Left hindlimb (tissue), 1 donor: Measurements from ENCODE around the gene HASPIN.

ENCODE experiments used
- DNase-seq: peaks from one replicate; pipeline ENCODE4 v3.0.0-alpha.2; 2018

HASPIN gene

DNA sequence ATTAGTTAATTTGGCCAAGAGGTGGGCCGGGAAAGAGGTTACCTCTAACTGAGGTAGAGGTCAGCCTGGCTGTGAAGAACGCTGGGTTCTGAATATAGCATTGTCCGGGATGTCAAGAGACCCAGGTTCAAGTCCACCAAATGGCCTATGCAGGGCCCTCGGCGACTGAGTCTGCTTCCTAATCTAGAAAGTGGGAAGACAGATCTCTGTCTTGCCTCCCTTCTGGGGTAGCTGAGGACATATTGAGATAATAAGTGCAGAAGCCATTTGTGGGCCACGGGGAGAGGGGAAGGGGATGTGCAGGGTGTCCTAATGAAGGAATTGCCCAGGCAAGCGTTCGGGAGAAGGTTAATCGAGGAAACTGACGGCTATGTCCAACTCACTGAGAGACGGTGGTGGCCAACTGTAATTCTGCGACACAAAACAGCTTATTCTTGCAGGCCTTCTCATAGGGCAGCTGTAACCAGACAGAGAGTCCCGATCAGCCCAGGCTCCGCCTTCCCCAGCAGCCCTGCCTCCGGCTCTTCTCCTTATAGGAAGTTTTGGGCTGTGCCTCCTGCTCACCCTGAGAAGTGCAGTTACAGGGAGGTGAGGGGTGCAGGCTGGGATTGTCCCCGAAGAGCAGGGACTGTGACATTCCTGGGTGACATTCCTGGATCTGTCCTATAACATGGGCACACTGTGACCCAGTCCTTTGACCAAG, 15.9 kb downstream of the HASPIN start:
- no peak for DNase-seq

DNA sequence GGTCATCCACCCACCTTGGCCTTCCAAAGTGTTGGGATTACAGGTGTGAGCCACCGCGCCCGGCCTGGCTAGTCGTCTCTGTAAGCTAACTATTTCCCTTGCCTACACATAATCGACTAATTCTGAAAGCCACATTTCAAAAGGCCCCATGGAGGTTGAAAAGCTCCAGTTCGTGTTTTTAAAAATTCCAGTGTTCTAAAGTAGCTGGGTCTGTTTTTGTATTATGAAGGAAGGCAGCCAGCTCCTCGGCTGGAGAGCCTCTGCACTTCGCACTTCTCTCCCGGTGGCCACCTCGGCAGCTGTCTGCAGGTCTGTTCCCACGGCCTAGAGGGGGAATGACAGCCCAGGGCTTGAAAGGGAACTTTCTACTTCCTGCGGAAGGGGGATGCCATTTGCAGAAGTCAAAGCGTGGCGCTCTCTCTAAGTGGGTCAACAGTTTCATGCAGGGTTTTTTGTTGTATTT, 16.9 kb downstream of the HASPIN start:
- no peak for DNase-seq

DNA sequence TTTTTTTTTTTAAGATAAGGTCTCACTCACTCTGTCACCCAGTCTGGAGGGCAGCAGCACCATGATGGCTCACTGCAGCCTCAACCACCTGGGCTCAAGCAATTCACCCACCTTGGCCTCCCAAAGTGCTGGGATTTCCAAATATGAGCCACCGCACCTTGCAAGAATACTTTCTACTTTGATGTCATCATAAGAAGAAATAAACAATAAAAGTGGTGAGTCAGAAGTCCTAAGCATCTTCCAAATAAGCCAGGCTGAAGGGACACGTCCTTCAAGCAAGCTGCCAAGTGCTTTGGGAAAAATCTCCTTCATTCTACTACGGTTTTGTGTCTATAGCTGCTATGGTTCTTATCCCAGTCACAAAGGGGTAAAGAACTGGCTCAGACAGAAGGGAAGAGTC, 20.3 kb downstream of the HASPIN start:
- no peak for DNase-seq

DNA sequence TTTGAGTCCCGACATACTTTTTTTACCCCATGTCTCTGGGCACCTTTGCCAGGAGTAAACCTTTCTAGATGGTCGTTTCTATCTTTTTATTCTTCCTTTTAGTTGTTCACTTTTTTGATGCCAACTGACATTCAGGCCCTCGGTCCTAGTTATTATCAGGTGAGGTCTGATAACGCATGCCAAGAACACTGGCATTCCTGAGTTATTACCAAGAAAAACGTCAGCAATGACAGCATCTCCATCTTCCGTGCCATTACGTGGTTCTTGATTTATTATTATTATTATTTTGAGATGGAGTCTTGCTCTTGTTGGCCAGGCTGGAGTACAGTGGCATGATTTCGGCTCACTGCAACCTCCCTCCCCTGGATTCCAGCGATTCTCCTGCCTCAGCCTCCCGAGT, 21.4 kb downstream of the HASPIN start:
- DNase-seq, result no peak

DNA sequence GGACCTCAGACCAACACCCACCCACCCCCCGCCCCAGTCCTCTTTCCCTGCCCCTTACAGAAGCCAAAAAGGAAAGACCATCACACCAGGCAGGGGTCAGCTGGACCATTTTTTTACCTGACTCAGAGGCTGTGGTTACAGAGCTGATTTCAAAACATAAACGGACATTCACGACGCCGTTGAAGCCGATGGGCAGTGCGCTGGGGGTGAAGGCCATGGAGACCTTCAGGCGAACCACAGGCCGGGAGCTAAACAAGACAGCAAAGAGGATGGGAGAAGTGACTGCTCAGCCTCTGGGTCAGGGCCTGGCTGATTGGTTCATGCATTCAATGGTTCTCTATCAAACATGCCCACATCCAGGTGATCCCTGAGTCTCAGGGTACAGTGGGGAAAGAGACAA, 24.1 kb downstream of the HASPIN start:
- DNase-seq, result no peak

DNA sequence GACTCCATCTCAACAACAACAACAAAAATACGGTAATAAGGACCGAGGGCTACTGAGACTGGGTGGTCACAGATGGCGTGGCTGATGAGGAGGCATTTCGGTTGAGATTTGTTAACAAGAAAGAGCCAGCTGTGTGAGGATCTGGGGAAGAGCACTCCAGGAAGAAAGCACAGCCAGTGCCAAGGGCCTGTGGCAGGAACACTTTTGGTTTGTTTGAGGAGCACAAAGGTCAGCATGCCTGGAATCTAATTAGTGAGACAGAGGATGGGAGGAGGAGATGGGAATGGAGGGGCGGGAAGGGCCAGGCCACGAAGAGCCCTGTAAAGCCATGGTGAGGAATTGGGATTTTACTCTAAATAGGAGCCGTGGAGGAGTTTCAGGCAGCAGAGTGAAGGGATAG, 24.9 kb downstream of the HASPIN start:
- DNase-seq, result no peak

DNA sequence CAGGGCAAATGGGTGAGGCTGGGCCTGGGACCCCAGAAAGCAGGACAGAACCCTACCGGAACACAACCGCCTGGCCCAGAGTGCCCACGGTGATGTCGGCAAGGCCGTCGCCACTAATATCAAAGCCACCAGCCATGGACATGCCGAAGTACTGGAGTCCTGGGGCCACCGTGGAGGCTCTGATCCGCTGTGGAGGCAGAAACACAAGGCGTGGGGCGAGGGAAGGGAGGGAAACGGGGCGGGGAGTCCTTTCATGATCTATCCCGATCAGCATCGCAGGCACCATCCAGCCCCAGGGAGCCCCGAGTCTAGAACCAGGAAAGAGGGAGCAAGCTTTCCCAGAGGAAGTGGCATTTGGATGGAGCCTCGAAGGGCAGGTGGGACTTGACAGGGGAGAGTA, 26.6 kb downstream of the HASPIN start:
- no peak for DNase-seq

DNA sequence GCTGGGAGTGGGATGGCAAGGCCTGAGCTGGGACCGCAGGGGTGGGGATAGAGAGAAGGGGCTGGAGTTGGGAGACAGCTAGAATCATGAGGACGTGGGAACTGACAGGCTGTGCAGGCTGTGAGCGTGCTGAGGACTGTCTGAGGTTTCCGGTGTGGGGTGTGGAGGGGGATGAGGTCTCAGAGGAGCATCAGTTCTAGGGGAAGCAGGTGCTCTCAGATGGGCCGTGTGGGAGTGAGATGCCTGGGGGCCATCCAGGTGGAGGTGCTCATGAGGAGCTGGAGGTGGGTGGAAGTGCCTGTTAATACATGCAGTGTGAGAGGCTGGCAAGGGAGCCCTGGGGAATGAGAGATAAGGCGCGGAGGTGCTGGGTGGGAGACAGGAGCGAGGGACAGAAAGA, 27.2 kb downstream of the HASPIN start:
- DNase-seq, result no peak

DNA sequence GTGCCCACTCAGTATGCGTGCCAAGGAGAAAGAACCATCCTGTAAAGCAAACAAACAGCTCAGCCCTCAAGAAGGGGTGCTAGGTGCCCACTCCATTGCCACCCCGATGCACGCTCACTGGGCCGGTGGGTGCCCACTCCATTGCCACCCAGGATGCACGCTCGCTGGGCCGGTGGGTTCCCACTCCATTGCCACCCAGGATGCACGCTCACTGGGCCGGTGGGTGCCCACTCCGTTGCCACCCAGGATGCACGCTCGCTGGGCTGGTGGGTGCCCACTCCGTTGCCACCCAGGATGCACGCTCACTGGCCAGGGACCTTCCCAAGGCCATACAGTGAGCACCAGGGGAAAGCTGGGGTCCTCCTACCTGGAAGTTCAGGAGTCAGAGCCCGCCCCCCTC, 28.1 kb downstream of the HASPIN start:
- DNase-seq, result no peak

DNA sequence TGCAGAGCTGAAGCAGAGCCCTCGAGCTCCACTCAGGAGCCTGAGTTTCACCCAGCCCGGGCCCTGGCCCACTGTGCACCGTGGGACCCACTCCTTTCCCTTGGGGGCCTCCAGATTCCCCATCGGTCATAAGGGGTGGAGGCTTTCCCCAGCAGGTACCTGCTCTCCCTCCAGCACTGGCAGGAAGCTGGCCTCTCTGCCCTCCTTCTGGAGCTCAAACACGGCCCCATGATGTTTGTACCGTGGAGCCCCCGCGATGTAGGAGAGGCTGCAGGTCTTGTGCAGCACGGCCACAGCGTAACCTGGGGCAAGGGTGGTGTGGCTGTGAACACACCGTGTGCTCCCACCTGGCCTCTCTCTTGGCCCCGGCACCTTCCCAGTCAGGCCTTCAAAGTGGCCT, 29.9 kb downstream of the HASPIN start:
- no peak for DNase-seq

DNA sequence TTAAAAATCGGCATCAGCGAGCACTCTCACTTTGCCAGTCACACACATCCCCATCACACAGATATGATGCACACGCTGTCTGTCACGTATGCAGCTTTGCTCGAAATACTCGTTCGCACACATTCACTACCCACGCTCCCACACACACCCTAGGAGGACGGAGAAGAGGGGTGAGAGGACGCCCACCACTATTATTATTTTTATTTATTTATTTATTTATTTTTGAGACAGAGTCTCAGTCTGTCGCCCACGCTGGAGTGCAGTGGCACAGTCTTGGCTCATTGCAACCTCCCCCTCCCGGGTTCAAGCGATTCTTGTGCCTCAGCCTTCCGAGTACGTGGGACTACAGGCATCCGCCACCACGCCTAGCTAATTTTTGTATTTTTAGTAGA, 30.4 kb downstream of the HASPIN start:
- no peak for DNase-seq

DNA sequence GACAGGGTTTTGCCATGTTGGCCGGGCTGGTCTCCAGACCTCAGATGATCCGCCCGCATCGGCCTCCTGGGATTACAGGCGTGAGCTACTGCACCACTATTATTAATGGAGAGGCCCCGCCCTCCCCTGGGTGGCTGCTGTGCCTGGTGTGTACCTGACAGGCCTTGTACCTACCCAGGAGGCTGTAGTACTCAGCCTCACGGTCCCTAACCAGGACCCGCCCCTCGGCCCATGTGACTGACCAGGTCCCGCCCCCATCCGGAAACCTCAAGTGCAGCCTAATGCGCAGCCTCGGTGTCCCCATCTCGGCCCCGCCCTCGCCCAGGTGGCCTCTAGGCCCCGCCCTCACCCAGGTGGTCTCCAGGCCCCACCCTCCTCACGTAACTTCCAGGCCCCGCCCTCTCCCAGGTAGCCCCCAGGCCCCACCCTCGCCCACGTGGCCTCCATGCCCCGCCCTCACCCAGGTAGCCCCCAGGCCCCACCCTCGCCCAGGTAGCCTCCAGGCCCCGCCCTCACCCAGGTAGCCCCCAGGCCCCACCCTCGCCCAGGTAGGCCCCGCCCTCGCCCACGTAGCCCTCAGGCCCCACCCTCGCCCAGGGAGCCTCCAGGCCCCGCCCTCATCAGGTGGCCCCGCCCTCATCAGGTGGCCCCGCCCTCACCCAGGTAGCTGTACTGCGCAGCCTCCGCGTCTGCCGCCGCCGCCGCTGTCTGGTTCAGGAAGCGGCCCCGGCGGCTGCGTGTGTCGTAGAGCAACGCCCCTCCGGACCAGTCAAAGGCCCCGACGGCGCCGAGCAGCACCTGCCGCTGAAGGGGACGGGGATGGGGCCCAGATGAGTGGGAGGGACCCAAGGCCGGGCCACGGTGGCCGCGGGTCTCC, 31.0 kb downstream of the HASPIN start:
- DNase-seq, result no peak

DNA sequence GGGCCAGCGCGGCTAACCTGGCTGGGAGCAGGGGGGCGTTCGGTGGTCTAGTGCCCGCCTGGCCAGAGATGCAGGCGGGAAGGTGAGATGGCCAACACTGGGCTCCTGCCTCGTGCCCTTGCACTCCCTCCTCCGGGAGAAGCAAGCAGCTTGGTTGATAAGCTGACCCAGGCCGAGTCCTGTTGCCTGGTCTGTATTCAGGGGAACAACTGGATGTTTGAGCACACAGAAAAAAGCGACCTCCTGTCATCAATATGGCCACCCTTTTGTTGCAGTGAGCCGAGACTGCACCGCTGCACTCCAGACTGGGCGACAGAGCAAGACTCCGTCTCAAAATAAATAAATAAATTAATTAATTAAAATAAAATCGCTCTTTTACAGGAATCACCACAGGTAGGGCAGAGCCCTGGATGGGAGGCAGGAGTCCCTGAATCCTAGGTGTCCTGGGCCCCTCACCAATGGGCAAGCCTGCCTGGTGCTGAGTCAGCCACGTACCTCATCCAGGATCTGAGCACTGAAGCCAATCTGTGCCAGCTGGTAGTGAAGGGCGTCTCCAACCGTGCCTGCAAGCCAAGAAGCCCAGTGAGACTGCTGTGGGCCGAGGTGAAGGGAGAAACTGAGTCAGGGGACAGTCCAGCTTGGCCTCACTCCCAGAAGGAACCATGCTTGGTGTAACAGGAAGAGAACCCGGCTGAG, 31.8 kb downstream of the HASPIN start:
- DNase-seq, result no peak

DNA sequence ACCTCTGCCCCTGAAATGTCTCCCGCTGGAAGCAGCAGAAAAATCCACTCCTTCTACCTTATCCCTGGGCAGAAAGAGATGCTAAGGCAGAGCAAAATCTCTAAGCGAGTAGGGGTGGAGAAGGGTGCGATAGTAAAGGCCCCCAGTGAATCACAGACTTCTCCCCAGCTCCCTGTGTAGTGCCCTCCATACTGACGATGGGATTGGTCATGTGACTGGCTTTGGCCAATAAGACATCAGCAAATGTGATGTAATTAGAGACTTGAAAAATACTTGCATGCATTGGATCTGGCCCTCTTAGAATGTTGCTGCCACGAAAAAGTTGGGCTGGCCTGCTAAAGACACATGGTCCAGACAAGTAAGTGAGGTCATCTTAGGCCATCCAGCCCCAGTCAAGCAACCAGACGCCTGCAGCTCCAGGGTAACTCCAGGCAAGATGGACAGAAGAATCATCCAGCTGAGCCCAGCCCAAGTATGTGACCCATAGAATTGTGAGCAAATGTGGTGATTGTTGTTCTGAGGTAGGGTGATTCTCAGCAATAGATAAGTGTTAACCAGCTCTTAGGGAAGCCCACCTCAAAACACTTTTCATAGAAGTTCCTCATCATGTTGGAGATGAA, 36.0 kb downstream of the HASPIN start:
- DNase-seq, result no peak

DNA sequence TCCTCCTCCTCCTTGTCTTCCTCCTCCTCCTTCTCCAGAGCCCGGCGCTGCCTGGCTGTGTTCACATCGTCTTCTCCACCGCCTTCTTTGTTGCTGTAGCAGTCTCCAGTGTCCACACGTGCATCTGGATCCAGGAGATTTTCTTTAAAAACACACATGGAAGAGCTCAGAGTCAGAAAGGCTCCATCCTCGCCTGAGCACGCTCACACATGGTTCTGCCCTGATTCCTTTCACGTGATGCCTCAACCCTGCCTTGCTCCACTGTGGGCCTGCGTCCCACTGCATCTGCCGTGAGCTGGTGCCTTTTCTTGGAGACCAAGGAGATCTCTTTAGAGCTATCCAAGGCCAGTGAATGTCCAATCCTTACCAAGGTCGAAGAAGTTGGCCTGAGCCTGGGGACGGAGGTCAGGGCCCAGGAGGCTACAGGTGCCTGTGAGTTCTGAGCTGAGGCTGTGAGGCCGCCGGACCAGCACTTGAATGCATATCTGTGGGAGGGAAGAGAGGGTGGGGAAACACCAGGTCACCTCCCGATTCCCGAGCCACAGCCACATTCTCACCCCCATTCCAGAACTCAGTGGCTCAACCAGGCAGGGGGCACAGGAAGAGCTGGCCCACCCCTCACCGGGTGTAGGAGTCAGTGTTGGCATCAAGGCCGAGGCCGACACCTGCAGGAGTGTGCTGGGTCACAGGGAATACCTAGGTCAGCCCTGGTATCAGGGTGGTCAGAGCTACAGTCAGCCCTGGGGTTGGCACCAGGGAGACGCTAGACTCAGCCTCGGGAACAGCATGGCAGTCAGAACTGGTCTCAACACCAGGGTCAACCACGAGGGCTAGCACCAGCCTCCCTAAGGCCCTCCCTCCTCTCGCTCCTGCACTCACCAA, 37.6 kb downstream of the HASPIN start:
- DNase-seq, result no peak

DNA sequence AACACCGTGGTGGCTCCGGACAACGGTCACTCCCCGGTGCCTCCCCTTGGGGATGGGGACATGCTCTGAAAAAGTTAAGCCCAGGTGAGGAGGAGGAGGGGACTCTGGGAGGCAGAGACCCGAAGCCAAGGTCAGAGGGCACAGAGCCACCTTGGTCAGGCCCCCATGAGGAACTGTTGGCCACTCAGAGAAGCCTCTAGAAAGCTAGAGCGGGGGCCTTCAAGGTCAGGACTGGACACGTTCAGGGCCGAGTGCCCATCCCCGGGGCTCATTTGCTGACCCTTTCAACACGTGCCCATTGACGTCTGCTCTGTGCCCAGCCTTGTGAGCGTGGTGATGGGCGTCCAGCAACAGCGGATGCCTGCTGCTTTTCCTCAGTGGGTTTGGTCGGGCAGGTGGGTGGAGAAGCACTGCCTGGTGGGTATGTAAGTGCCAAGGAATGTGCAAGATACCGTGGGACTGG, 38.2 kb downstream of the HASPIN start:
- no peak for DNase-seq

DNA sequence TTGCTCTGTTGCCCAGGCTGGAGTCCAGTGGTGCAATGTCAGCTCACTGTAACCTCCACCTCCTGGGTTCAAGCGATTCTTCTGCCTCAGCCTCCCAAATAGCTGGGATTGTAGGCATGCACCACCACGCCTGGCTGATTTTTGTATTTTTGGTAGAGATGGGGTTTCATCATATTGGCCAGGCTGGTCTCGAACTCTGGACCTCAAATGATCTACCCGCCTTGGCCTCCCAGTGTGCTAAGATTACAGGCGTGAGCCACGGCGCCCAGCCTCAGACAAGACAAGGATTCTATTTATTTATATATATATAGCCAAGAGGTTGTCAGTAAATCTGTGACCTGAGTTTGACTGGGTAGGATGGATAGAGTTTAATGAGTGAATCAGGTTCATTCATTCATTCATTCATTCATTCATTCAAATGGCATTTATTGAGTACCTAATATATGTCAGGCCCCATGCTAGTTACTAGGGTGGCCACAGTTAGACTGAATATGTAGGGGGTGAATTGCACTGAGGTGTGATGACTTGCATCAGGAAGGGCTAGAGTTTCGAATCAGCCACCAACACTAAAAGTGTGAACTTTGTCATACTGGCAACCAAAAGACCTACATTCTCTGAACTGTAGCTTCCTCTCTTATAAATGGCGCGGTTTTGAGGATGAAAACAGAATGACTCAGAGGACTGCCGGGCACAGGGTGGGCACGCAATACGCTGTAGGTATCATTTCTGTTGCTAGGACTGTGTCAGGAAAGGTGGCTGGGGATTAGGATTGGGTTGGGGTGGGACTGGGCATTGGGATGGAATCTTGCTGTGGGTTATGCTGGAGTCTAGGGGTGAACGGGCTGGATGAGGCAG, 39.4 kb downstream of the HASPIN start:
- DNase-seq, result no peak

DNA sequence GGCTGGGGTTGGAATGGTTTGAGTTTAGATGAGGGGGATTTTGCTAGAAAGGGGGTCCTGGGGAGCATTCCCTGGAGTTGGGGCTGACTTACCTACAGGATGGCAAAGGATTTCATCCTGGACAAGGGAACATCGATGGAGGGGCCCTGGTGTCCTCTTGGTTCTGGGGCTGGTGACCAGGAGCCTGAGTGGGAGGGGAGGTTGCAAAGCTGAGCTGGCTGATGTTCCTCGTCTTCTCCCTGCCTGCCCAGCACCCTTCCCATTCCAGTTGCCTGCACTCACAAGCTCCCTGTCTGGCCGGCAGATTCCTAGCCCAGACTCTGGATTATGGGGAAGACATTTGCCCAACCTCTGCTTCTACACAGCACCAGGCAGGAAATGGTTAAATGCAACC, 40.1 kb downstream of the HASPIN start:
- no peak for DNase-seq

DNA sequence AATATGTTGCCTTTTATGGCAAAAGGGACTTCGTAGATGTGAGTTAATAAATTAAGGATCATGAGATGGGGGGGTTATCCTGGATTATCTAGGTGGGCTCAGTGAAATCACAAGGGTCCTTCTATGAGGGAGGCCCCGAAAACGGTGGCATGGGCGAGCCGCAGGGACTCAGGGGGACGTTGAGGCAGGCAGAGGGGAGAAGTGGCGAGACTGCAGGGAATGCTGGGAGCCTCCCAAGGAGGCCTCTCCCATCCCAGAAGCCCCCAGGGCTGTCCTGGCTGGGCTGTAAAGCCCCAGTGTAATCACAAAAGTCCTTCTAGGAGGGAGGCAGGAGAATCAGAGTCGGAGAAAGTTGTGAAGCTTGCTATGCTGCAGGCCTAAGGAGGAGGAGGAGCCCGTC, 42.3 kb downstream of the HASPIN start:
- no peak for DNase-seq

DNA sequence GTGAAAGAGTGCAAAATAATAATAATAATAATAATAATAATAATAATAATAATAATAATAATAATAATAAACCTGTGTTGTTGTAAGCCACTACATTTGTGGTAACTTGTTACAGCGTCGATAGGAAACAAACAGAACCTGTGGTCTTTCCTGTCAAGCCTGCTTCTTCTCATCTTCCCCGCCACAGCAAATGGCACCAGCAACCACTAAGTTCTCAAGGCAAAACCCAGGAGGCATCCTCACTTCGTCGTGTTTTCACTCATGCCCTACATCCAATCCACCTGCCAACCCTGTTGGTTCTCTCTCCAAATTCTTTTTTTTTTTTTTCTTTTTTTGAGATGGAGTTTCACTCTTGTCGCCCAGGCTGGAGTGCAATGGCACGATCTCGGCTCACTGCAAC, 43.1 kb downstream of the HASPIN start:
- no peak for DNase-seq

DNA sequence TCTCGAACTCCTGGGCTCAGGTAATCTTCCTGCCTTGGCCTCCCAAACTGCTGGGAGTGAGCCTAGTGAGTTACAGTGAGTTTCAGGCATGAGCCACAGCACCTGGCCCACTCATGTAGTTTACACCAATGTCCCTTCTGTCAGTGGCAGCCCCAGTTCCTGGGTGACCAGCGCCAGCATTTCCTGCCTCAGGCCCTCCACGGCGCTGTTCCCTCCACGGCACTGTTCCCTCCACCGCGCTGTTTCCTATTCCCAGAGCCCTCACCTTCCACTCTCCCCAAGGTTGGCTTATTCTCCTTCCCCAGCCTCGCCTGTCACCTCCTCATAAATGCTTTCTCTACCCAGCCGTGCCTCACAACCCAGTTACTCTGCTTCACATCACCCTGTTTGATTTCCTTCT, 44.6 kb downstream of the HASPIN start:
- no peak for DNase-seq
